ENCODE results near the gene C6orf89.

GRCh38 chr6:36976509-36976908, 90.8 kb downstream of the C6orf89 start:
- TF ChIP-seq POLR2AphosphoS5 (IDR thresholded peaks at IDR 0.05; ENCODE audit: borderline replicate concordance, low read depth, low read length): no peak
- no peak for TF ChIP-seq EZH2 (IDR thresholded peaks at IDR 0.05)
- TF ChIP-seq FOXP2 (optimal IDR thresholded peaks at IDR 0.05; ENCODE audit: control extremely low read depth, extremely low read length, insufficient read depth): no peak

Data from SK-N-MC (cell line).